OCI-LY1 (cell line): ENCODE data around the gene NEUROD1.

Experiments
- EZH2 ChIP-seq: fragments of 200-600 bp; sonication (generic), shearing (Covaris generic); IDR thresholded peaks from 2 replicates; pipeline ENCODE4 v1.8.0; 2017; ENCODE audit warnings: borderline replicate concordance, mixed run types, mild to moderate bottlenecking, antibody characterized with exemption, low read length, moderate library complexity, mixed read lengths
- TF ChIP-seq, protein P1 (sequence below): fragments of 200-600 bp; sonication (generic), shearing (Covaris generic); IDR thresholded peaks from 2 replicates; pipeline ENCODE4 v1.5.1; 2017; ENCODE audit warnings: mild to moderate bottlenecking, antibody characterized with exemption, low read length, moderate library complexity, mixed read lengths

- TF ChIP-seq, protein P1, sequence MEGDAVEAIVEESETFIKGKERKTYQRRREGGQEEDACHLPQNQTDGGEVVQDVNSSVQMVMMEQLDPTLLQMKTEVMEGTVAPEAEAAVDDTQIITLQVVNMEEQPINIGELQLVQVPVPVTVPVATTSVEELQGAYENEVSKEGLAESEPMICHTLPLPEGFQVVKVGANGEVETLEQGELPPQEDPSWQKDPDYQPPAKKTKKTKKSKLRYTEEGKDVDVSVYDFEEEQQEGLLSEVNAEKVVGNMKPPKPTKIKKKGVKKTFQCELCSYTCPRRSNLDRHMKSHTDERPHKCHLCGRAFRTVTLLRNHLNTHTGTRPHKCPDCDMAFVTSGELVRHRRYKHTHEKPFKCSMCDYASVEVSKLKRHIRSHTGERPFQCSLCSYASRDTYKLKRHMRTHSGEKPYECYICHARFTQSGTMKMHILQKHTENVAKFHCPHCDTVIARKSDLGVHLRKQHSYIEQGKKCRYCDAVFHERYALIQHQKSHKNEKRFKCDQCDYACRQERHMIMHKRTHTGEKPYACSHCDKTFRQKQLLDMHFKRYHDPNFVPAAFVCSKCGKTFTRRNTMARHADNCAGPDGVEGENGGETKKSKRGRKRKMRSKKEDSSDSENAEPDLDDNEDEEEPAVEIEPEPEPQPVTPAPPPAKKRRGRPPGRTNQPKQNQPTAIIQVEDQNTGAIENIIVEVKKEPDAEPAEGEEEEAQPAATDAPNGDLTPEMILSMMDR, result no peak
- TF ChIP-seq EZH2, result no peak
Observed at GRCh38 chr2:181670632-181671031, 9.7 kb downstream of the NEUROD1 start.
